ENCODE measurements around the gene TRIM29. TPM values are rescaled to one million over a fixed set of nuclear protein-coding genes. Genes with fewer than 3 reads are reported as not detected.

TRIM29 gene
- polyA plus RNA-seq, 1 experiment: 1.5 TPM

GRCh38 chr11:120160436-120160835 is 22.5 kb upstream of the TRIM29 start:
- Histone ChIP-seq H3K36me3 (ENCODE audit: control insufficient read depth, insufficient read depth, low read length) (no peaks in the 10 kb centered on the region), H3K4me3 (ENCODE audit: low read depth, low read length) (no peak overlapping the region), H3K27me3 (ENCODE audit: control insufficient read depth, insufficient read depth, low read length) (peaks cover 6% of the 10 kb centered on the region)
- no peak for DNase-seq (ENCODE audit: low read depth)
- no peak for TF ChIP-seq CTCF (IDR thresholded peaks at IDR 0.05; ENCODE audit: insufficient read depth, low read depth, low read length)
- CTCF ChIA-PET: interaction anchor here (1.2 kb wide), 2 partner anchors 11 to 143 kb away, joined by 3 to 4 read pairs; no protein-coding TSS in a partner anchor
- POLR2A ChIA-PET: no interaction called here

GRCh38 chr11:120153221-120153620 is 15.3 kb upstream of the TRIM29 start:
- CTCF ChIA-PET: interaction anchor here (0.9 to 1.3 kb wide), 3 partner anchors 15 to 60 kb away, joined by 3 read pairs; no protein-coding TSS in a partner anchor
- POLR2A ChIA-PET: no interaction called here
- Histone ChIP-seq H3K36me3 (ENCODE audit: control insufficient read depth, insufficient read depth, low read length) (no peaks in the 10 kb centered on the region), H3K27me3 (ENCODE audit: control insufficient read depth, insufficient read depth, low read length) (0 out of 2 replicates have a peak, but pooled peaks cover 3% of the 10 kb centered on the region), H3K4me3 (ENCODE audit: low read depth, low read length) (no peak overlapping the region)
- no peak for TF ChIP-seq CTCF (IDR thresholded peaks at IDR 0.05; ENCODE audit: insufficient read depth, low read depth, low read length)
- no peak for DNase-seq (ENCODE audit: low read depth)

- no peak for TF ChIP-seq CTCF (IDR thresholded peaks at IDR 0.05; ENCODE audit: insufficient read depth, low read depth, low read length)
- POLR2A ChIA-PET: no interaction called here
- CTCF ChIA-PET: interaction anchor here (1.1 to 1.2 kb wide), 2 partner anchors 16 to 18 kb away, joined by 3 read pairs; no protein-coding TSS in a partner anchor
- Histone ChIP-seq H3K4me3 (ENCODE audit: low read depth, low read length) (no peak overlapping the region), H3K27me3 (ENCODE audit: control insufficient read depth, insufficient read depth, low read length) (0 out of 2 replicates have a peak, but pooled peaks cover 5% of the 10 kb centered on the region), H3K36me3 (ENCODE audit: control insufficient read depth, insufficient read depth, low read length) (no peaks in the 10 kb centered on the region)
- no peak for DNase-seq (ENCODE audit: low read depth)
These were observed 13.6 kb upstream of the TRIM29 start for GRCh38 chr11:120151536-120151935.

- no peak overlapping the region for H3K4me3 ChIP-seq (ENCODE audit: low read depth, low read length)
- no peak for DNase-seq (ENCODE audit: low read depth)
- no peaks in the 10 kb centered on the region for H3K36me3 ChIP-seq (ENCODE audit: control insufficient read depth, insufficient read depth, low read length)
- POLR2A ChIA-PET: no interaction called here
- H3K27me3 ChIP-seq (ENCODE audit: control insufficient read depth, insufficient read depth, low read length): peaks cover 12% of the 10 kb centered on the region; the same call in 1 of the 2 replicates
- TF ChIP-seq CTCF (IDR thresholded peaks at IDR 0.05; ENCODE audit: insufficient read depth, low read depth, low read length): no peak
- CTCF ChIA-PET: no interaction called here
These were observed 11.3 kb upstream of the TRIM29 start for GRCh38 chr11:120149246-120149645.

- no peak for TF ChIP-seq CTCF (IDR thresholded peaks at IDR 0.05; ENCODE audit: insufficient read depth, low read depth, low read length)
- DNase-seq (ENCODE audit: low read depth): no peak
- ChIA-PET POLR2A (no interaction called here), CTCF (interaction anchor here (0.7 kb wide), 1 partner anchor 40 kb away, joined by 3 read pairs; no protein-coding TSS in a partner anchor)
- H3K27me3 ChIP-seq (ENCODE audit: control insufficient read depth, insufficient read depth, low read length): peaks cover 14% of the 10 kb centered on the region; the same call in 1 of the 2 replicates
- H3K4me3 ChIP-seq (ENCODE audit: low read depth, low read length): no peak overlapping the region
- no peaks in the 10 kb centered on the region for H3K36me3 ChIP-seq (ENCODE audit: control insufficient read depth, insufficient read depth, low read length)
These were observed 10.0 kb upstream of the TRIM29 start for GRCh38 chr11:120147950-120148270.

Measured in BJ (cell line).